Ishikawa (cell line): ENCODE measurements around the gene FBRSL1.
A peak's percentile ranks its signal among the peaks of the same experiment; 100 is the strongest.

Source experiments
- CEBPB ChIP-seq: IDR thresholded peaks from 2 replicates; pipeline ENCODE4 v1.6.1; 2012
- EGR1 ChIP-seq: IDR thresholded peaks from 2 replicates; pipeline ENCODE4 v1.6.1; 2012
- EP300 ChIP-seq: IDR thresholded peaks from 2 replicates; pipeline ENCODE4 v1.6.1; 2012; ENCODE audit warnings: borderline replicate concordance
- NFIC ChIP-seq: IDR thresholded peaks from 2 replicates; pipeline ENCODE4 v1.6.1; 2012
- TAF1 ChIP-seq: IDR thresholded peaks from 2 replicates; pipeline ENCODE4 v1.6.1; 2012; ENCODE audit warnings: low read depth, mild to moderate bottlenecking
- TEAD4 ChIP-seq: IDR thresholded peaks from 2 replicates; pipeline ENCODE4 v1.6.1; 2012
- YY1 ChIP-seq: IDR thresholded peaks from 2 replicates; pipeline ENCODE4 v1.6.1; 2012; ENCODE audit warnings: low read depth
- TF ChIP-seq, protein P1 (sequence below): IDR thresholded peaks from 2 replicates; pipeline ENCODE4 v1.6.1; 2012
- TF ChIP-seq, protein P2 (sequence below): IDR thresholded peaks from 2 replicates; pipeline ENCODE4 v1.6.1; 2012; ENCODE audit warnings: low read depth, mild to moderate bottlenecking

DNA sequence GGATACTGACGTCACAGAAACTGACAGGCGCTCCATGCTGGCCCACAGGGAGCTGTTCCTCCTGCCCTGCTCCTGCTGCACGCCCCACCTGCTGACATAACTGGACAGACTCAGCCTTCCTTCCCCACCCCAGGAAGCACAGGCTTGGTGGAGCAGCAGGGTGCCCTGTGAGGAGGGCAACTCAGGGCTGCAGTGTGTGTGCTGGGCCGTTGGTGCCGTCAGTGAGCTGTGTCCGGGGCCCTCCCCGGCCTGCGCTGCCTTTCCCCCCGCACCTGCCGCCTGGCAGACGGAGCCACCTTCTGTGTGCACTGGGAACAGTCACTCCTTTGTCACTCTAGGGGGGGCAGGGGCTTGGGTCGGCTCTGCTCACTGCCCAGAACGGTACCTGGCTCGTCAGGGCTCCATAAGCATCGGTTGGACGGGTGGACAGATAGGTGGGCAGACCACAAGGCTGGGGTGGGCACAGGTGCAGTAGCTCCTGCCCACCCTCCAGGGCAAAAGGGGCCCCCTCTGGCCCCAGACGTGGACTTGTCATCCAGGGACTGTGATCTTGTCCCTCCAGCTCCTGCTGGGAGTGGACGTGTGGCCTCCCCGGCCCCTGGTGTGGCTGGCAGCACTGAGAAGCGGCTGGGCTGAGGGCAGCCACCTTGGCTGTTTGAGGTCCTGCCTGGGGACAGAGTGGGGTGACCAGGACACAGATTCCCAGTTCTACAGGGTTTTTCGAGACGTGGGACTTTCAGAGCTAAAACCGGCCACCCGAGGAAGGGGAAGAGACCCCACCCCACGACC lies 32.8 kb downstream of the FBRSL1 start:
- TF ChIP-seq, protein P1, sequence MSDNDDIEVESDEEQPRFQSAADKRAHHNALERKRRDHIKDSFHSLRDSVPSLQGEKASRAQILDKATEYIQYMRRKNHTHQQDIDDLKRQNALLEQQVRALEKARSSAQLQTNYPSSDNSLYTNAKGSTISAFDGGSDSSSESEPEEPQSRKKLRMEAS = peak; percentile 66
- TF ChIP-seq CEBPB (0 out of 2 replicates have a peak, but pooled peaks have one; percentile 3), TEAD4 (peak; percentile 56; the same call in 1 of the 2 replicates), NFIC (peak; percentile 86), EP300 (peak; percentile 65), TAF1 (no peak), YY1 (peak; percentile 34), EGR1 (no peak)
- TF ChIP-seq, protein P2, sequence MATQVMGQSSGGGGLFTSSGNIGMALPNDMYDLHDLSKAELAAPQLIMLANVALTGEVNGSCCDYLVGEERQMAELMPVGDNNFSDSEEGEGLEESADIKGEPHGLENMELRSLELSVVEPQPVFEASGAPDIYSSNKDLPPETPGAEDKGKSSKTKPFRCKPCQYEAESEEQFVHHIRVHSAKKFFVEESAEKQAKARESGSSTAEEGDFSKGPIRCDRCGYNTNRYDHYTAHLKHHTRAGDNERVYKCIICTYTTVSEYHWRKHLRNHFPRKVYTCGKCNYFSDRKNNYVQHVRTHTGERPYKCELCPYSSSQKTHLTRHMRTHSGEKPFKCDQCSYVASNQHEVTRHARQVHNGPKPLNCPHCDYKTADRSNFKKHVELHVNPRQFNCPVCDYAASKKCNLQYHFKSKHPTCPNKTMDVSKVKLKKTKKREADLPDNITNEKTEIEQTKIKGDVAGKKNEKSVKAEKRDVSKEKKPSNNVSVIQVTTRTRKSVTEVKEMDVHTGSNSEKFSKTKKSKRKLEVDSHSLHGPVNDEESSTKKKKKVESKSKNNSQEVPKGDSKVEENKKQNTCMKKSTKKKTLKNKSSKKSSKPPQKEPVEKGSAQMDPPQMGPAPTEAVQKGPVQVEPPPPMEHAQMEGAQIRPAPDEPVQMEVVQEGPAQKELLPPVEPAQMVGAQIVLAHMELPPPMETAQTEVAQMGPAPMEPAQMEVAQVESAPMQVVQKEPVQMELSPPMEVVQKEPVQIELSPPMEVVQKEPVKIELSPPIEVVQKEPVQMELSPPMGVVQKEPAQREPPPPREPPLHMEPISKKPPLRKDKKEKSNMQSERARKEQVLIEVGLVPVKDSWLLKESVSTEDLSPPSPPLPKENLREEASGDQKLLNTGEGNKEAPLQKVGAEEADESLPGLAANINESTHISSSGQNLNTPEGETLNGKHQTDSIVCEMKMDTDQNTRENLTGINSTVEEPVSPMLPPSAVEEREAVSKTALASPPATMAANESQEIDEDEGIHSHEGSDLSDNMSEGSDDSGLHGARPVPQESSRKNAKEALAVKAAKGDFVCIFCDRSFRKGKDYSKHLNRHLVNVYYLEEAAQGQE = no peak; the same call in 1 of the 2 replicates
